ENCODE measurements around the gene RELCH.
A peak's percentile ranks its signal among the peaks of the same experiment; 100 is the strongest.

The RELCH gene

DNA sequence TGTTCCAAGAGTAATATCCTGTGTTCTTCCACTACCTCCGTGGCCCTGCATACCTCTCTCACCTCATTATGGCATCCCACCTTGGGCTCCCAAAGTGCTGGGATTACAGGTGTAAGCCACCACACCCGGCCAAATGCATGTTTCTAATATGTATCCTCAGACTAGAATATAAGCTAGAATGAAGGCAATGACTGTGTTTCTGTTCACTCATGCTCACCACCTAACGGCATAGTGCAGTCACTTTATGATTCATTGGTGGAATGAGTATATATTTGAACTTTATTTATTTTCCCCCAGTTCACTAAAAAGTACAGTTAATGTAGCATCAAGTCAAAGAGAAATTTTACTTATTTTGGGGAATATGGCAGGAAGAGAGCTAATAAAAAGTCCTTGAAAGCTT is 11.5 kb upstream of the RELCH start:
- no peak for TF ChIP-seq GATA3 (IDR thresholded peaks at IDR 0.05; ENCODE audit: low read depth, low read length)
- TF ChIP-seq GATA2 (IDR thresholded peaks at IDR 0.05; ENCODE audit: low read depth, low read length), result no peak

DNA sequence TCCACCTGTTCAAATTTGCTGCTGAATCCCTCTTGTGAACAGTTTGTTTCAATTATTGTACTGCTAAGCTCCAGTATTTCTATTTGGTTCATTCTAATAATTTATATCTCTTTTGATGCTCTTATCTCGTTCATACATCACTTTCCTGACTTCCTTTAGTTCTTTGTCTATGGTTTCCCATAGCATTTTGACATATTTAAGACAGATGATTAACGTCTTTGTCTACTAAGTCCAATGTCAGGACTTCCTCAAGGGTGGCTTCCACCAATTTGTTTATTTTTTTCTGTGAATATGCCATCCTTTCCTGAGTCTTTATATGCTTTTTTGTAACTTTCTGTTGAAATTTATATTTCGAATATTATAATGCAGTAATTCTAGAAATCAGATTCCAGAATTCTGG is 9.8 kb upstream of the RELCH start:
- TF ChIP-seq GATA2 (IDR thresholded peaks at IDR 0.05; ENCODE audit: low read depth, low read length), result no peak
- no peak for TF ChIP-seq GATA3 (IDR thresholded peaks at IDR 0.05; ENCODE audit: low read depth, low read length)

DNA sequence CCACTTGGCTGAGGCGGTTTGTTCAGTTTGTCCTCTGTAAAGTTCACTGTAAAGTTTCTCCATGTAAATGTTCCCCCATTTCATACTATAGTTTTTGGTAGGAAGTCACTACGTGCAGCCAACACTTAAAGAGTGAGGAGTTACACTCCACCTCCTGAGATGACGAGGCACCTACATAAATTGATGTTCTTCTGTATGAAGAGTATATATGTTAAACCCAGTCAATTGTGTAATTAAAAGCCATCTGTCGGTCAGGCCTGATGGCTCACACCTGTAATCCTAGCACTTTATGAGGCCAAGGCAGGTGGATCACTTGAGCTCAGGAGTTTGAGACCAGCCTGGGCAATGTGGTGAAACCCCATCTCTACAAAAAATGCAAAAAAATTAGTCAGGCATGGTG is 7.8 kb upstream of the RELCH start:
- TF ChIP-seq GATA2 (IDR thresholded peaks at IDR 0.05; ENCODE audit: low read depth, low read length), result no peak
- TF ChIP-seq GATA3 (IDR thresholded peaks at IDR 0.05; ENCODE audit: low read depth, low read length), result no peak

DNA sequence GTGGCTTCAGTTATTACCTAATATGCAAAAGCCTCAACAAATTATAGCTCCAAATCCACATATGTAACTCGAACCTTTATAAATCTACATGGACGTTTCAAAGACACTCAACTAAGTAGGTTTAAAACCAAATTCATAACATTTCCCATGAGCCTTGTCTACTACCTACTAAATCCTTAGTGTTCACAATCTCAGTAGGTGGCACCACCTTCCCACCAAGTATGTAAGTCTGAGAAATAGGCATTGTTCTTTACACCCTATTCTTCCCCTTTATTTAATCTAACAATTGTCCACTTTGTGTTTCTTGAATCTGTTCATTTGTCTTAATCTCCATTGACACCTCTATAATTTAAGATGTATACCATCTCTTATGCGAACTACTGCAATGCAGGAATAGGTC is 4.8 kb upstream of the RELCH start:
- no peak for TF ChIP-seq GATA2 (IDR thresholded peaks at IDR 0.05; ENCODE audit: low read depth, low read length)

DNA sequence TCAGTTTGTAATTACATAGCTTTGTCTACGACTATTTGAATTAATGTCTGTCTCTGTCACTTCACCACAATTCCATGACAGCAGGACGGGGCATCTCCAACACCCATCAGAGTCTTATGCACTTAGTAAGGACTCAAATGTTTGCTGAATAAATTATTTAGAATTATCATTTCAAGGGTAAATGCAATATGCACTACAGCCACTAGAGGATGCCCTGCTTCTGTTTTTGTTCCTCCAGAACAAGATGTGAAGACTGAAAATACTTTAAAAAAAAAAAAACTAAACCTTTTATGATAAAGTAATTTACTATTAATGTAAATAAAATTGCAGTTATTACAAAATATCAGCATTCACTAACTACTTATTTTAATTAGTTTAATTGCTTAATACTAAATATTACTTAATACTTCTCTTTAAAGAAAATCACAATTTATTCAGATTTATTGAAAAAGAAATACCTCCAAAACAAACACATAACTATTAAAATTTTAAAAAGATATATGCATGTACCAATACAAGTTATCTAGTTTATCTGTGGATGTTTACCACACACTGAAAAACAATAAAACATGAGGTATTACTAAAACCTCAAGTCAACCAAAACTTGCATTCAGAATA is 3.4 kb upstream of the RELCH start:
- no peak for TF ChIP-seq GATA2 (IDR thresholded peaks at IDR 0.05; ENCODE audit: low read depth, low read length)
- no peak for TF ChIP-seq GATA3 (IDR thresholded peaks at IDR 0.05; ENCODE audit: low read depth, low read length)

DNA sequence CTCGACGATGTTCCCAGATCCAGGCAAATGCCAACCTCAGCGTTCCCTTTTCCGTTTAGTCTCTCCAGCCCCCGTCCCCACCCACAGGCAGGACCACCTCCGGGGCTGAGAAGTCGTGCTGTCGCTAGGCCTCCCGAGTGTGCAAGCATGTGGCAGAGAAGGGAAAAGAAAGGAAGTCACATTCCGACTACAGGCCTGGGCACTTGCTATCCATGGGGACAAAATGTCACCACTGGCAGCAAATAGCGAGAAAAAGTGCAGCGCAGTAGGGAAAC is 619 bp upstream of the RELCH start:
- TF ChIP-seq GATA2 (IDR thresholded peaks at IDR 0.05; ENCODE audit: low read depth, low read length) (no peak), GATA3 (IDR thresholded peaks at IDR 0.05; ENCODE audit: low read depth, low read length) (no peak)

DNA sequence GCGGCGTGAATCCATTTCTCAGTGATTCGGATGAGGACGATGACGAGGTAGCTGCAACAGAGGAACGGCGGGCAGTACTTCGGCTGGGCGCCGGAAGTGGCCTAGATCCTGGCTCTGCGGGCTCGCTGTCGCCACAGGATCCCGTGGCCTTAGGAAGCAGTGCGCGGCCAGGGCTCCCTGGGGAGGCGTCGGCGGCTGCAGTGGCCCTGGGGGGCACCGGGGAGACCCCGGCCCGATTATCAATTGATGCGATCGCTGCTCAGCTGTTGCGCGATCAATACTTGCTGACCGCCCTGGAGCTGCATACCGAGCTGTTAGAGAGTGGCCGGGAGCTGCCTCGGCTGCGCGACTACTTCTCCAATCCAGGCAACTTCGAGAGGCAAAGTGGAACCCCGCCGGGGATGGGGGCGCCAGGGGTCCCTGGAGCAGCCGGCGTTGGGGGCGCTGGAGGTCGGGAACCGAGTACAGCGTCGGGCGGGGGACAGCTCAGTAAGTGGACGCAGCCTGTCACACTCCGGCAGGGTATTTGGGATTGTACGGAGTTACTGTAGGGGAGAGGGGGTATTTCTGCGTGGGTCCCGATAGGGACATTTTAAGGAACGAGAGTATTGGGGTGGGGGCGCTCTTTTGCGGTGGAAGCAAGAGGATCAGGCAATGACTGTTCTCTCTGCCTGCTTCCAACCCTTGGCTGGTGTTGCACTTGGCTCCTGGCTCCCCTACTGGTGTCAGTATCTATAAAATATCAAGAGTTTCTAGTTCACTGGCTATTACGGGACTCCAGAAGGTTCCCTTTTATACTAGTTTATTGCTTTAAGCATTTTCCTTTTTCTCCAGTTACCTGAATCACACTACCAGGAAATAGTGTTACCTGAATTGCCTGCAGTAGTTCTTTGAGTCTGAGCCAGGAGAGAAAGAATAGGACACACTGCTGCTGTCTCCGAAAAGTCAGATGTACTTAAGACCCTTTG is 772 bp downstream of the RELCH start:
- TF ChIP-seq GATA2 (IDR thresholded peaks at IDR 0.05; ENCODE audit: low read depth, low read length) (0 out of 2 replicates have a peak, but pooled peaks have one; percentile 16), GATA3 (IDR thresholded peaks at IDR 0.05; ENCODE audit: low read depth, low read length) (no peak)

DNA sequence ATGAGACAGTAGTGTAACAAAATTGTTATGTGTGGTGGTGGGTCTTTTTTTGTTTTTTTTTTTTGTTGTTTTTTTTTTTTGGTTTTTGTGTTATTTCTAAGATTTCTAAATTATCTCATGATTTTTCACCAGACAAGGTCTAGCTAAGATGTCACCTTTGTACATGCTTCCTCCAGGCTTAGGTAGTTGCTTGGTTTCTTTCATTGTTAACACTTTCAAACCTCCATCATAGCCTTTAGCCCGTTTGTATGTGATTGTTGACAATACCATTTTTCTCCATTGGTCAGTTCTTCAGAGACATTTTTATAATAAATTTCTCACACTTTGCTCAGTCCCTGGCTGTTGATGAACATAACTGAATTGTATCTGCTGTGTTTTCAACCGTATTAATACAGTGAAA is 2.2 kb downstream of the RELCH start:
- TF ChIP-seq GATA2 (IDR thresholded peaks at IDR 0.05; ENCODE audit: low read depth, low read length) (no peak), GATA3 (IDR thresholded peaks at IDR 0.05; ENCODE audit: low read depth, low read length) (no peak)

DNA sequence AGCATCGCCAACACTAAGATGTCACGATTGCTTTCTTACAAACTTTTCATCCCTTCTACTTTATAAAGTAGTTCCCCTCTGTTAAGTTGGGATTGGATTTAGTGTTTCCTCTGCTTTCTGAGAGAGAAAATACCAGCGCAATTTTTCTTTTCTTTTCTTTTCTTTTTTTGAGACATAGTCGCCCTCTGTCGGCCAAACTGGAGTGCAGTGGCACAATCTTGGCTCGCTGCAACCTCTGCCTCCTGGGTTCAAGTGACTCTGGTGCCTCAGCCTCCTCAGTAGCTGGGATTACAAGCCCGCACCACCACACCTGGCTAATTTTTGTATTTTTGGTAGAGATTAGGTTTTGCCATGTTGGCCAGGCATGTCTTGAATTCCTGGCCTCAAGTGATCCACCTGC is 9.0 kb downstream of the RELCH start:
- TF ChIP-seq GATA3 (IDR thresholded peaks at IDR 0.05; ENCODE audit: low read depth, low read length), result no peak

DNA sequence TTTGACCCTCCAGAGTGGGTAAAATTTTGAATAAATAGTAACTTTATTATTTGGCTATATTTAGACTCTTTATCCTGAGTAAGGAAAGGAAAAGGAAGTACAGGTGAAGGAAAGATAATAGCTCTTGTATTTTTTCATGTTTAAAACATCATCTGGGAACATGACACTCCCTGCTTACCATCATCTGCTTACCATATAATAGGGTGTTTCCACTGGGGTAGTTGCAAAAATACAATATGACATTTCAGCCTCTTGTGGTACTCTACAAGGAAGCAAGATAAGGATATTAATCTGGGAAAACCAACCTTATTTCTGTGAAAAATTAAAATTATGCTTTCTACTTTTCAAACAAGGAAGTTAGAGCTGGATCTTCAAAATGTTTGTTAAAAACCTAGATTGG is 9.9 kb downstream of the RELCH start:
- no peak for TF ChIP-seq GATA2 (IDR thresholded peaks at IDR 0.05; ENCODE audit: low read depth, low read length)

DNA sequence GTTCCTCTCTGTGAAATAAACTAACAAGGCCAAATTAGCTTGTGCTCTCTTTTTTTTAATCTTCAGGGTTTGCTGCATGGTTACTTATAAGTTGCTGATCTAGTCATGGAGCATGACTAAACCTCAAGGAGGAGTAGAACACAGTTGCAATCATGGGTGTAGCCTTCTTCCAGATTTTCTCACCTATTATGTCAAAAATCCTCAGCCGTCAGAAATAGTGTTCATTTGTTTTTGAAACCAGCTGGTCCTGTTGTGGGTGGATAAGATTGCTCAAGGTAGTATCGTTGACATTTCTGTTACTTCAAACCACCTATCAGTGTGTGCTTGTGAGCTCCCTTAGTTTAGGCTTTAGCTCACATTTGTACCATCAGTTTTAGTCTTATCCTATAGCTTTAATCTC is 11.2 kb downstream of the RELCH start:
- TF ChIP-seq GATA3 (IDR thresholded peaks at IDR 0.05; ENCODE audit: low read depth, low read length), result no peak
- TF ChIP-seq GATA2 (IDR thresholded peaks at IDR 0.05; ENCODE audit: low read depth, low read length), result no peak

DNA sequence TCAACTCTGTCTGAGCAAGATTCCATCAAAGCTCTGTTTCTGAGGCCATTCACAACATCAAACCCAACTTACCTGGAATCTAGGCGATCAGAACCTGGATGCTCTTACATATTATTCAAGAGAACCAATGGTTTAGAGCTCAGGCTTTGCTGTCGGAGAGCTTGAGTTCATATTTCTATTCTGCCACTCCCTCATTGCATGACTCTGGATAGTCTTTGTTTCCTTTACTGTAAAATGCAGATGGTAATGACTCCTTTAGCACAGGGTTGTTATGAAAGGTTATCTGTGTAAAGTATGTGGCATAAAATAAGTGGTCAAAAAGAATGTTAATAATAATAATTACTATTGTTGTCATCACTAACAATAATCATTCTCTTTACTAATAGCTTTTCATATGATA is 12.6 kb downstream of the RELCH start:
- no peak for TF ChIP-seq GATA3 (IDR thresholded peaks at IDR 0.05; ENCODE audit: low read depth, low read length)
- TF ChIP-seq GATA2 (IDR thresholded peaks at IDR 0.05; ENCODE audit: low read depth, low read length), result no peak

DNA sequence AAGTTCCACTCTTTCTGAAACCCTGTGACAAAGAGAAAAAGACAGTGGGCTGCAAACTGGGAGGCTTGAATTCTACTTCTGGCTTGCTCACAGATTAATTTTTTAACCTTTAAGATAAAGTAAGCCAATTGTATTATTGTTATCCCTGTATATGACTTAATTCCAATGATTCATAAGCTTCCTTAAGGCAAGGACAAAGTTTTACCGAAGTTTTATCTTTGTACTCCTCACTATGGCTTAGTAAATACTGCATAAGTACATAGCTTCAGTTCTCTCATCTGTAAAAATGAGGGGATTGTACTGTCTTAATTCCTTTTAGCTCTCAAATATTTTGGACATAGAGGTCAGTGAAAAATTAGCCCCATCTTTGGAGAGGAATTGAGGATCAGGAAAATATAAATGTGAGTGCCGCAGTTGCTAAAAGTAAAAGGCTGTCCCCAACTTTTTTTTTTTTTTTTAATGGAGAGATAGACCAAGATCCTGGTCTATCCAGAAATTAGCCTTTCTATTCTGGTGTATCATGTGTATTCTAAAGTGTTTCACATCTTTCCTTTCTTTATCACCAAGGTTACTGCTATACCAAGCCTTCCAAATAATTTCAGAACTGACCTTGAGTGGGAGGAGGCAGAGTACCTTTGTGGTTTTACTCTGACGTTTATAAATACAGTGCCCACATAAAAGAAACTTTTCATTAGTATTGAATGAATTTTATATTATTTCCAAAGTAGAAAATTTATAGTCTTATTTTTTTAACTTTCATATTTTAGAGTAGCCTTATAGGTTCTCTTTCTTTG is 13.3 kb downstream of the RELCH start:
- TF ChIP-seq GATA2 (IDR thresholded peaks at IDR 0.05; ENCODE audit: low read depth, low read length) (no peak), GATA3 (IDR thresholded peaks at IDR 0.05; ENCODE audit: low read depth, low read length) (no peak)

DNA sequence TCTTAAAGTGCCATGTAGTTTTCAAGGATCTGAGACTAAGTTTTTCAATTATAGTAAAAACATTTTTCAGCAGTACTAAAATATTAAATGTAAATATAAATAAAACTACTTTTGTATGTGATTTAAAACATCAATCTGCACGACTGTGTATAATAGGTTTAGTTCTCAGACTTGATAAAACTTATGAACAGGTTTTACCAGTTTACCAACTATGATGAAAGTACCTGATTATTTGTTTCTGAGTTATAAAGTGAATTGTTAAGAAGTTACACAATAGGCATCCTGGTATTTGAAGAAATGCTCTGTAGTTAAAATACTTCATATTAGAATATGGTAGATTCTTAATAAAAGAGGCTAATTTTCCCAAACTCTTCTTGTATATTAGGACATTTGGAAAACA is 14.8 kb downstream of the RELCH start:
- TF ChIP-seq GATA3 (IDR thresholded peaks at IDR 0.05; ENCODE audit: low read depth, low read length), result no peak
- no peak for TF ChIP-seq GATA2 (IDR thresholded peaks at IDR 0.05; ENCODE audit: low read depth, low read length)

DNA sequence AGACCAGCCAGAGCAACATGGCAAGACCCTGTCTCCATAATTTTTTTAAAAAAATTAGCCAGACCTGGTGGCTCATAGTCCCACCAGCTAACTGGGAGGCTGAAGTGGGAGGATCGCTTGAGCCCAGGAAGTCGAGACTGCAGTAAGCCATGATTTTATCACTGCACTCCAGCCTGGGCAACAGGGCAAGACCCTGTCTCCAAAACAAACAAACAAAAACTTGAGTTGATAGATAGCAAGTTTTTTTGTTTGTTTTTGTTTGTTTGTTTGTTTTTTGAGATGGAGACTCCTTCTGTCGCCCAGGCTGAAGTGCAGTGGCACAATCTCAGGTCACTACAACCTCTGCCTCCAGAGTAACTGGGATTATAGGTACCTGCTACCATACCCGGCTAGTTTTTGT is 18.8 kb downstream of the RELCH start:
- TF ChIP-seq GATA2 (IDR thresholded peaks at IDR 0.05; ENCODE audit: low read depth, low read length), result no peak
- no peak for TF ChIP-seq GATA3 (IDR thresholded peaks at IDR 0.05; ENCODE audit: low read depth, low read length)

All from SH-SY5Y (cell line).